ENCODE results near the gene CHRM5.
A peak's percentile ranks its signal among the peaks of the same experiment; 100 is the strongest.
"Not testable (repeated sequence)": the region's sequence is repeated elsewhere in the genome, so short reads cannot be mapped to it uniquely, and the experiment has no call there.

Gene CHRM5

GRCh38 chr15:34011481-34011880, 43.2 kb downstream of the CHRM5 start:
- no peaks in the 10 kb centered on the region for H3K9me3 ChIP-seq (ENCODE audit: control insufficient read depth, insufficient read depth, low read length)
- no peak overlapping the region for H3K9ac ChIP-seq (ENCODE audit: low read depth, low read length)
- H3K4me1 ChIP-seq (ENCODE audit: insufficient read depth, low read length), result no peaks in the 10 kb centered on the region
- H3K36me3 ChIP-seq (ENCODE audit: insufficient read depth, low read length), result no peaks in the 10 kb centered on the region

- Histone ChIP-seq H3K9me3 (ENCODE audit: control insufficient read depth, insufficient read depth, low read length) (no peaks in the 10 kb centered on the region), H3K36me3 (ENCODE audit: insufficient read depth, low read length) (no peaks in the 10 kb centered on the region), H3K4me1 (ENCODE audit: insufficient read depth, low read length) (no peaks in the 10 kb centered on the region), H3K9ac (ENCODE audit: low read depth, low read length) (no peak overlapping the region)
These were observed 44.2 kb downstream of the CHRM5 start for GRCh38 chr15:34012461-34013028.

GRCh38 chr15:34013746-34014145, 45.4 kb downstream of the CHRM5 start:
- H3K9ac ChIP-seq (ENCODE audit: low read depth, low read length), result no peak overlapping the region
- H3K36me3 ChIP-seq (ENCODE audit: insufficient read depth, low read length), result no peaks in the 10 kb centered on the region
- no peaks in the 10 kb centered on the region for H3K9me3 ChIP-seq (ENCODE audit: control insufficient read depth, insufficient read depth, low read length)
- H3K4me1 ChIP-seq (ENCODE audit: insufficient read depth, low read length), result no peaks in the 10 kb centered on the region

DNA sequence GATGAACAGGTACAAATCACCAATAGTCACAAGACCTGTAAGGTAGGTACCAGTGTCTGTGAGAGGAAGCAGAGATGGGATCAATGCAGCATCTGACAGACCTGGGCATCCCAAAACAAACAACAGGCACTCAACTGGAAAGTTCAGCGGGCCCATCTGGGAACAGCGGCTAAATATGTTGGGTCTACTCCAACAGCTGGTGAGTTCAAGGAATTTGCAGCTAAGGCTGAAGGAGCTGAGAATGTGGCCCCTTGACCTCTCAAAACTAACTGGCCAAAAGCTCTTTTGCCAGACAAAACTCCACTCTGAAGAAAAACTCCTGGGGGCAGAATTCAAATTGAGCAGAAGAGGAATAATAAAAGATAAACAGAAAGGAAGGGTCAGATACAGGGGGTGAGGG, 46.3 kb downstream of the CHRM5 start:
- Histone ChIP-seq H3K4me1 (ENCODE audit: insufficient read depth, low read length) (no peaks in the 10 kb centered on the region), H3K9me3 (ENCODE audit: control insufficient read depth, insufficient read depth, low read length) (no peaks in the 10 kb centered on the region), H3K9ac (ENCODE audit: low read depth, low read length) (no peak overlapping the region), H3K36me3 (ENCODE audit: insufficient read depth, low read length) (no peaks in the 10 kb centered on the region)

- Histone ChIP-seq H3K36me3 (ENCODE audit: insufficient read depth, low read length) (no peaks in the 10 kb centered on the region), H3K4me1 (ENCODE audit: insufficient read depth, low read length) (no peaks in the 10 kb centered on the region), H3K9ac (ENCODE audit: low read depth, low read length) (no peak overlapping the region), H3K9me3 (ENCODE audit: control insufficient read depth, insufficient read depth, low read length) (no peaks in the 10 kb centered on the region)
These were observed 49.8 kb downstream of the CHRM5 start for GRCh38 chr15:34018021-34018645.

DNA sequence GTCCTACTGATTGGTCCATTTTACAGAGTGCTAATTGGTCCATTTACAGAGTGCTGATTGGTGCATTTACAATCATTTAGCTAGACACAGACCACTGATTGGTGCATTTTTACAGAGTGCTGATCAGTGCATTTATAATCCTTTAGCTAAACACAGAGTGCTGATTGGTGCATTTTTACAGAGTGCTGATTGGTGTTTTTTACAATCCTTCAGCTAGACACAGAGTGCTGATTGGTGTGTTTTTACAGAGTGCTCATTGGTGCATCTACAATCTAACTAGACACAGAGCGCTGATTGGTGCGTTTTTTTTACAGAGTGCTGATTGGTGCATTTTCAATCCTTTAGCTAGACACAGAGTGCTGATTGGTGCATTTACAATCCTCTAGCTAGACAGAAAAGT, 50.4 kb downstream of the CHRM5 start:
- H3K36me3 ChIP-seq (ENCODE audit: insufficient read depth, low read length); H3K9ac ChIP-seq (ENCODE audit: low read depth, low read length); H3K4me1 ChIP-seq (ENCODE audit: insufficient read depth, low read length); H3K9me3 ChIP-seq (ENCODE audit: control insufficient read depth, insufficient read depth, low read length): not testable (repeated sequence)

DNA sequence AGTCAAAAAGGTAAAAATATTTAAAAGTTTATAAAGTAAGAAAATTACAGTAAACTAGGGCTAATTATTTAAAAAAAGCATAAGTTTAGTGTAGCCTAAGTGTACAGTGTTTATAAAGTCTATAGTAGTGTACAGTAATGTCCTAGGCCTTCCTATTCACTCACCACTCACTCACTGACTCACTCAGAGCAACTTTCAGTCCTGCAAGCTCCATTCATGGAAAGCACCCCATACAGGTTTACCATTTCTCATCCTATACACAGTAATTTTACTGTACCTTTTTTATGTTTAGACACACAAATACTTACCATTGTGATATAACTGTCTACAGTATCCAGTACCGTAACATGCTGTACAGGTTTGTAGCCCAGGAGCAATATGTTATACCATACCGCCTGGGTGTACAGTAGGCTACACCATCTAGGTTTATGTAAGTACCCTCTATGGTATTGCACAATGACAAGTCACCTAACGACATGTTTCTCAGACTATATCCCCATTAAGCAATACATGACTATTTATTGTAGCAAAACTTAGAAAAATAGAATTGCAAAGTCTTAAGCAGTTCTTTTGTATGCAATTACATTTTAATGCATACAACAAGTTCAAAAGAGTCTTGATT, 51.2 kb downstream of the CHRM5 start:
- Histone ChIP-seq H3K4me1 (ENCODE audit: insufficient read depth, low read length) (no peaks in the 10 kb centered on the region), H3K36me3 (ENCODE audit: insufficient read depth, low read length) (no peaks in the 10 kb centered on the region), H3K9ac (ENCODE audit: low read depth, low read length) (no peak overlapping the region), H3K9me3 (ENCODE audit: control insufficient read depth, insufficient read depth, low read length) (no peaks in the 10 kb centered on the region)

DNA sequence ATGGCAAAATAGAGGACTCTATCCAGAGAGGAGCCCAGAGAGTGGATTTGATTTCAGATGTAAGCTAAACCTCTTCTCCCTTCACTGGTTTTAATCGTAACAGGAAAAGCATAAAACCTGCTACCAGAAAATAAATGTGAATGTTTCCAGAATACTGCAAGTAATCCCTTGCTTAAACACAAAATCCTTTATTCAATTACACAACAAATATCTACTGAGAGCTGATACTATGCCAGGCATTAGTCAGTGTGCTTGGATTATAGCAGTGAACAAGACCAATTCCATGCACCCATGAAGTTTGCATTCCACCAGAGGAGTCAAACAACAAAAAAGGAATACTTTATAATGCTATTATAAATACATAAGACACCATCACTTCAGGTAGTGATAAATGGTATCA, 55.6 kb downstream of the CHRM5 start:
- H3K9ac ChIP-seq (ENCODE audit: low read depth, low read length), result no peak overlapping the region
- no peaks in the 10 kb centered on the region for H3K9me3 ChIP-seq (ENCODE audit: control insufficient read depth, insufficient read depth, low read length)
- no peaks in the 10 kb centered on the region for H3K36me3 ChIP-seq (ENCODE audit: insufficient read depth, low read length)
- H3K4me1 ChIP-seq (ENCODE audit: insufficient read depth, low read length), result no peaks in the 10 kb centered on the region

GRCh38 chr15:34025252-34025651, 57.0 kb downstream of the CHRM5 start:
- no peaks in the 10 kb centered on the region for H3K4me1 ChIP-seq (ENCODE audit: insufficient read depth, low read length)
- no peaks in the 10 kb centered on the region for H3K36me3 ChIP-seq (ENCODE audit: insufficient read depth, low read length)
- no peaks in the 10 kb centered on the region for H3K9me3 ChIP-seq (ENCODE audit: control insufficient read depth, insufficient read depth, low read length)
- H3K9ac ChIP-seq (ENCODE audit: low read depth, low read length), result no peak overlapping the region

GRCh38 chr15:34027606-34028005, 59.3 kb downstream of the CHRM5 start:
- no peaks in the 10 kb centered on the region for H3K4me1 ChIP-seq (ENCODE audit: insufficient read depth, low read length)
- H3K9me3 ChIP-seq (ENCODE audit: control insufficient read depth, insufficient read depth, low read length), result no peaks in the 10 kb centered on the region
- H3K36me3 ChIP-seq (ENCODE audit: insufficient read depth, low read length), result no peaks in the 10 kb centered on the region
- no peak overlapping the region for H3K9ac ChIP-seq (ENCODE audit: low read depth, low read length)

DNA sequence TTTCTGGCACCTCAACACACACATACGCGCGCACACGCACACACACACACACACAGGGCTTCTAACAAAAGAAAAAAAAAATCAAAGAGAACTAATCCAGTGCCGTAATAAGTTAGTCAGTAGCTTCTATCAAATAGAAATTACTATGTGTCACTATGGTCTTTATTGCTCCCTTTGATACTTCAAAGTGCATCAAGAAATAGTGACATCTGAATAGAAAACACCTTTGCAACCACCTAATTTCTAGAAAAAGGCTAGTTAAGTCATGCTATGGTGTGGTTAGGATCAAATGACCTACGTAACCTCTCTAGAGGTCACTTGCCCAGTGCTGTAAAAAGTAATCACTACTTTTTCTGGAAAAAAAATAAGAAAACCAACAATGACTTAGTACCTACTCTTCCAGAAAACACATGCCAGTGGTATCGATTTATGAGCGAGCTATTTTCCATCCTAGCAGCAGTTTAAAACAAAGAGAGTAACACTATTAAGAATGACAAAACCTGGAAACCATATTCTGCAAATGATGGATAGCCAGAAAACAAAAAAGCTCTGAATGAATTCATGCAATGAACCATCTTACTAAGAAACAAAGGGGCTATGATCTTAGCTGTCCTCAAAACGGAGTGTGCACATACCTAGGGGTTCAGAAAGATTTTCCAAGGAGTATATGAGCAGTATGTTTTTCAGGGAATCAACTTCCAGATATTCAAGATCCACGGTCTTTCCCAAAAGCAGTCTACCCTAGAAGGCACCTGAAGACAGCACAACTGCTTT, 63.9 kb downstream of the CHRM5 start:
- Histone ChIP-seq H3K9me3 (ENCODE audit: control insufficient read depth, insufficient read depth, low read length) (no peaks in the 10 kb centered on the region), H3K9ac (ENCODE audit: low read depth, low read length) (no peak overlapping the region), H3K4me1 (ENCODE audit: insufficient read depth, low read length) (no peaks in the 10 kb centered on the region), H3K36me3 (ENCODE audit: insufficient read depth, low read length) (no peaks in the 10 kb centered on the region)

DNA sequence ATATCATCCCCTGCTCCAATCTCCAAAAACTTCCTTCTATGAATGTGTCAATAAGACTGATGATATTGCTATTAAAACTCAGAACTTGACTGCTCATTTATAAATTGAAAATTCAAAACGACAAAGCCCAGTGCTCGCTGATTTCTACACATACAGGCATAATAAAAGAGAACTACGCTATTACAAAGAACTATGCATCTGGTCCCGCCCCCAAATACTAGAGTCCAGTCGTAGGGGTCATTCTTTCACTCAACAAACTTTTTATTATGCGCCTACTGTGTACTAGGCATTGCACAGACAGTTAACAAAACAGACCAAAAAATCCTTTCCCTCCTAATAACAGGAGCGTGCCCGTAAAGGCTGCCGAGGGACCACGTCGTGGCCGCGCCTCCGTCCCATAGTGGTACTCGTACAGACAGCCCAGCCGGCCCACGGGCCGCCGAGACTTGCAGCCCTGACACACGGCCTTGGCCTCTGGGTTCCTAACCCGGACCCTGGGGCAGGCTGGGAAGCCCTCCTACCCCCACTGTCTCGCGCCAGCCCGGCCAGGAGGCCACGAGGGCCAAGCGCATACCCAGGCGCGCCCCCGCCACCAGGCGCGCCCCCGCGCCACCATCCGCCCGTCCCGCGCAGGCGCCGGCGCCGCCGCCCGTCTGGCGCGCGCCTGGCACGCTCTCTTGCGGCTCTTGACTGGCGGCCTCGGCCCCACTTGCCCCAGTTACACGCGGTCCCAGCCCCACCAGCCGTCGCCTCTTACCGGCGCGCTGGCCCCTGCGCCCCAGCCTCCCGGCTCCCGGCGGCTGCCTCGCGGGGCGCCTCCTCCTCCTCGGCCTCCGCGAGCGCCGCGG, 70.0 kb downstream of the CHRM5 start:
- Histone ChIP-seq H3K4me1 (ENCODE audit: insufficient read depth, low read length) (peaks cover 6% of the 10 kb centered on the region), H3K36me3 (ENCODE audit: insufficient read depth, low read length) (no peaks in the 10 kb centered on the region)

GRCh38 chr15:34038871-34039789, 70.8 kb downstream of the CHRM5 start, which contains the start of gene AVEN:
AVEN (minus strand) TSS chr15:34039204; CDS start chr15:34039046, 158 bp downstream.
- Histone ChIP-seq H3K4me1 (ENCODE audit: insufficient read depth, low read length) (peaks cover 6% of the 10 kb centered on the region), H3K9ac (ENCODE audit: low read depth, low read length) (peak within 1 kb of the TSS; percentile 73), H3K36me3 (ENCODE audit: insufficient read depth, low read length) (no peaks in the 10 kb centered on the region), H3K9me3 (ENCODE audit: control insufficient read depth, insufficient read depth, low read length) (no peaks in the 10 kb centered on the region)

More for the DNA sequence above, 70.0 kb downstream of the CHRM5 start:
- Histone ChIP-seq H3K9me3 (ENCODE audit: control insufficient read depth, insufficient read depth, low read length) (no peaks in the 10 kb centered on the region), H3K9ac (ENCODE audit: low read depth, low read length) (peak overlapping the region; percentile 73)

All from ES-I3 (cell line).